Osteoblast (primary cell): ENCODE measurements around the gene ZNF408. TPM values are rescaled to one million over a fixed set of nuclear protein-coding genes. Genes with fewer than 3 reads are reported as not detected.

ENCODE experiments used
- DNase-seq: peaks from one replicate; pipeline ENCODE4 v3.0.0; 2011; ENCODE audit warnings: low spot score, mixed read lengths; ENCODE audit not compliant: insufficient read length; ENCODE audit errors: missing footprints
- H2AFZ ChIP-seq: 2 replicates; pipeline ENCODE4 v1.6.0; 2011; ENCODE audit warnings: mild to moderate bottlenecking, low read length
- H3K27ac ChIP-seq: 2 replicates; pipeline ENCODE4 v1.5.1; 2011; ENCODE audit warnings: mild to moderate bottlenecking, low read depth, low read length, moderate library complexity
- H3K27me3 ChIP-seq: 2 replicates; pipeline ENCODE4 v1.6.0; 2012; ENCODE audit warnings: mild to moderate bottlenecking, control low read depth, inconsistent platforms, low read length, moderate library complexity; ENCODE audit not compliant: insufficient read depth
- H3K36me3 ChIP-seq: 2 replicates; pipeline ENCODE4 v1.5.1; 2011; ENCODE audit warnings: mild to moderate bottlenecking, low read length, control low read depth, moderate library complexity; ENCODE audit not compliant: insufficient read depth
- H3K4me1 ChIP-seq: 2 replicates; pipeline ENCODE4 v1.5.1; 2011; ENCODE audit warnings: mild to moderate bottlenecking, low read length, control low read depth, moderate library complexity; ENCODE audit not compliant: insufficient read depth
- H3K4me2 ChIP-seq: 2 replicates; pipeline ENCODE4 v1.6.0; 2011; ENCODE audit warnings: mild to moderate bottlenecking, low read length; ENCODE audit not compliant: insufficient read depth
- H3K4me3 ChIP-seq: fragments of 200-600 bp; sonication (generic); 3 replicates; pipeline ENCODE4 v1.5.1; 2012; ENCODE audit warnings: mild to moderate bottlenecking, low read length, inconsistent platforms; ENCODE audit not compliant: insufficient read depth
- H3K79me2 ChIP-seq: 2 replicates; pipeline ENCODE4 v1.6.0; 2012; ENCODE audit warnings: mild to moderate bottlenecking, low read length, control low read depth, inconsistent platforms; ENCODE audit not compliant: insufficient read depth
- H3K9me3 ChIP-seq: 2 replicates; pipeline ENCODE4 v1.5.1; 2011; ENCODE audit warnings: low read depth, low read length, control low read depth
- H4K20me1 ChIP-seq: 2 replicates; pipeline ENCODE4 v1.6.0; 2012; ENCODE audit warnings: mild to moderate bottlenecking, low read length, control low read depth; ENCODE audit not compliant: insufficient read depth
- total RNA-seq: library from RNA; depleted of rRNA; stranded (reverse); fragments of >200 nt; gene quantifications from 2 replicates; pipeline ENCODE4 v1.2.3, GENCODE V29; 2012
- TF ChIP-seq, protein P1 (sequence below): IDR thresholded peaks from 2 replicates; pipeline ENCODE4 v1.5.1; 2011; ENCODE audit warnings: mild to moderate bottlenecking, low read depth, low read length, moderate library complexity; ENCODE audit errors: extremely low read depth

Gene ZNF408
- total RNA-seq, 1 donor, result 16.3 TPM

DNA sequence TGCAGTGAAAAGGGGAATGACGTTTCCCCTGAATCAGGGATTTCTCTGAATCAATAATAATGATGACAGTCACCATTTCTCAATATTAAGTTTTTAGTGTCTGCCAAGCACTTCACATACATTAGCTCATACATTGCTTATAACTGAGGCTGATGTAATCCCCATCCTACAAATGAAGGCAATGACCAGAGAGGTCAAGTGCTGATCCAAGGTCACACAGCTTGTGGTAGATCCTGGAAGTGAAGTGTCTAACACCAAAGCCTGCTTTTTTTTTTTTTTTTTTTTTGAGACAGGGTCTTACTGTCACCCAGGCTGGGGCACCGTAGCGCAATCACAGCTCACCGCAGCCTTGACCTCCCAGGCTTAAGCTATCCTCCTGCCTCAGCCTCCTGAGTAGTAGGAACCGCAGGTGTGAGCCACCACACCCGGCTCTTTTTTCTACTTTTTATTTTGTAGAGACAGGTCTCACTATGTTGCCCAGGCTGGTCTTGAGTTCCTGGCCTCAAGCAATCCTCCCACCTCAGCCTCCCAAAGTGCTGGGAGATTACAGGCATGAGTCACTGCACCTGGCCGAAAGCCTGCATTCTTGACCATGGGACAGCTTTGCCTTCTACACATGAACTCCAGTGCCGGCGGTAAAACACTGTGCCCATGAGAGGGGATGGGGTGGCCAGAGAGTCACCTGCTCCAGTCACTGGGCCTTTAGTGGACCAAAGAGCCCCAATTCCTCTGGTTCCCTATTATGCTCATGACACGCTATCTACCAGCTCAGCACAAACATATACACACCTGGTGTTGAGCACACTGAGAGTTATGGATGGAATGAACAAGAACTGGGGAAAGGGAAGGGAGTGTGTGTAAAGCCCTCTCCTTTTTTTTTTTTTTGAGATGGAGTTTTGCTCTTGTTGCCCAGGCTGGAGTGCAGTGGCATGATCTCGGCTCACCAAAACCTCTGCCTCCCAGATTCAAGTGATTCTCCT lies 17.8 kb upstream of the ZNF408 start:
- H4K20me1 ChIP-seq, result peaks cover 3% of the 10 kb centered on the region
- H3K4me2 ChIP-seq, result no peak overlapping the region
- H3K4me1 ChIP-seq, result peaks cover 12% of the 10 kb centered on the region
- no peak overlapping the region for H2AFZ ChIP-seq
- H3K79me2 ChIP-seq, result peaks cover 14% of the 10 kb centered on the region
- peak; percentile 58 for DNase-seq
- no peaks in the 10 kb centered on the region for H3K9me3 ChIP-seq
- no peaks in the 10 kb centered on the region for H3K27me3 ChIP-seq
- H3K36me3 ChIP-seq, result peaks cover 66% of the 10 kb centered on the region
- H3K27ac ChIP-seq, result no peak overlapping the region
- TF ChIP-seq, protein P1, sequence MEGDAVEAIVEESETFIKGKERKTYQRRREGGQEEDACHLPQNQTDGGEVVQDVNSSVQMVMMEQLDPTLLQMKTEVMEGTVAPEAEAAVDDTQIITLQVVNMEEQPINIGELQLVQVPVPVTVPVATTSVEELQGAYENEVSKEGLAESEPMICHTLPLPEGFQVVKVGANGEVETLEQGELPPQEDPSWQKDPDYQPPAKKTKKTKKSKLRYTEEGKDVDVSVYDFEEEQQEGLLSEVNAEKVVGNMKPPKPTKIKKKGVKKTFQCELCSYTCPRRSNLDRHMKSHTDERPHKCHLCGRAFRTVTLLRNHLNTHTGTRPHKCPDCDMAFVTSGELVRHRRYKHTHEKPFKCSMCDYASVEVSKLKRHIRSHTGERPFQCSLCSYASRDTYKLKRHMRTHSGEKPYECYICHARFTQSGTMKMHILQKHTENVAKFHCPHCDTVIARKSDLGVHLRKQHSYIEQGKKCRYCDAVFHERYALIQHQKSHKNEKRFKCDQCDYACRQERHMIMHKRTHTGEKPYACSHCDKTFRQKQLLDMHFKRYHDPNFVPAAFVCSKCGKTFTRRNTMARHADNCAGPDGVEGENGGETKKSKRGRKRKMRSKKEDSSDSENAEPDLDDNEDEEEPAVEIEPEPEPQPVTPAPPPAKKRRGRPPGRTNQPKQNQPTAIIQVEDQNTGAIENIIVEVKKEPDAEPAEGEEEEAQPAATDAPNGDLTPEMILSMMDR, result no peak
- no peak overlapping the region for H3K4me3 ChIP-seq

DNA sequence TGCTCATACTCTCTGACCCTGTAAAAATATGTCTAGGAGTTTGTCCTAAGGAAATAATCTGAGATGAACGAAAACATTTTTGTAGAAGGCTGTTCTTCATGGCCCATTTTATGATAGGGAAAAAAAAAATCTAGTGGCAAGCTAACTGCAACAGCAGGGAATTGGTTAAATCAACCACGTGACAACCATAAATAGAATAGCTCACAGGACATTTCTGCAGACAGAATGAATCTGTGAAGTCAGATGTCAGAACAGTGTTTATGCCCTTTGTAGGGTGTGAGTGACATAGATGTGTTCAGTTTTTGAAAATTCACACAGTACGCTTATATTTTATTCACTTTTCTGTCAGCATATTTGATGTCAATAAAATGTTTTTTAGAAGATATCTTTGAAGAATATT lies 16.5 kb upstream of the ZNF408 start:
- Histone ChIP-seq H3K27me3 (no peaks in the 10 kb centered on the region), H3K27ac (no peak overlapping the region), H2AFZ (no peak overlapping the region), H3K4me2 (no peak overlapping the region), H3K4me1 (peaks cover 11% of the 10 kb centered on the region), H3K4me3 (no peak overlapping the region), H4K20me1 (peaks cover 3% of the 10 kb centered on the region), H3K9me3 (no peaks in the 10 kb centered on the region), H3K36me3 (peaks cover 59% of the 10 kb centered on the region), H3K79me2 (peaks cover 14% of the 10 kb centered on the region)
- DNase-seq, result peak; percentile 85
- TF ChIP-seq, protein P1, result no peak

DNA sequence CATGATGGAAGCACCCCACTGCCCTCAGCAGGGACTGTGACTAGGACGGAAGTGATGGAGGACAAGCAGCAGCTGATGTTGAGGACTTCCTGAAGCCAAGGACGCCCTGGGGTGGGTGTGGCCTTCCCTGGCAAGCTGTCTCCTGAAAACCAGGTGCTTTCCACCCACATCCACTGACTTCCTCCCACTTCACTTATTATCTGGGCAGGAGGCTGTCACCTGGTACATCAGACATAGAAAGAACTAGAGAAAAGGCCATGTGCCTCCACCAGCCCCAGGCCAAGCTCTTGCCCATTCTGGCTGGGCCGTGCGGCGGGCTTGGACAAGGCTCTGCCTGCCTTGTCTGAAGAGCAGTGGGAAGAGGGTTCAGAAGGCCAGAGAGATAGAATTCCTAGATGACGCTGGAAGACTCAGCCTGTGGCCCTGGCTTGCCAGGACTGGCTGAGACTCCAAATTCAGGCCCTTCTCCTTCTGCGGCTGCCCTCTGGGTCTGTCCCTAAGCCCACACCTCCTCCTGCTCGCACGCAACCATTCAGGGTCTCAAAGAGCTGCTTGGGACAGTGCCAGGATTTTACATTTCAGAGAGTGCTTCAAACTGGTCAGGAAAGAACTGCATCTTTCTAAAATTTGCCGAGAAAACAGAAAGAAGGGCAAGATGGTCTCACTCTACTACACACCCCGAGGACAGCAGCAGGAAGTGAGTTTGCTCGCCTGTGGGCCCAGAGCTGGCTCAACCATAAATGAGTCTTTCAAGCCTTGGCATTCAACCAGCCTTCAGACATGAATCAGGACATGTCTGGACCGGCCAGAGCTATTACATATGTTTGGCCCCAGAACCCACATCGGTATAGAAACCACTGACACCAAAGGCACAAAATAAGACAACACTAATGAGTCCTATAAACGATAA lies 13.7 kb upstream of the ZNF408 start:
- no peak overlapping the region for H3K4me3 ChIP-seq
- H3K27ac ChIP-seq, result peak overlapping the region; percentile 69
- H3K36me3 ChIP-seq, result peaks cover 40% of the 10 kb centered on the region
- peak overlapping the region; percentile 13 for H3K4me2 ChIP-seq
- H3K4me1 ChIP-seq, result peaks cover 11% of the 10 kb centered on the region
- TF ChIP-seq, protein P1, result no peak
- H3K79me2 ChIP-seq, result peaks cover 19% of the 10 kb centered on the region
- no peak overlapping the region for H2AFZ ChIP-seq
- no peaks in the 10 kb centered on the region for H3K9me3 ChIP-seq
- peaks cover 3% of the 10 kb centered on the region for H4K20me1 ChIP-seq
- peak; percentile 98 for DNase-seq
- no peaks in the 10 kb centered on the region for H3K27me3 ChIP-seq
